ENCODE measurements around the gene POC5. TPM values are rescaled to one million over a fixed set of nuclear protein-coding genes. Genes with fewer than 3 reads are reported as not detected.

POC5 gene
- total RNA-seq, 1 donor from 2014 or later, result 2.7 TPM

DNA sequence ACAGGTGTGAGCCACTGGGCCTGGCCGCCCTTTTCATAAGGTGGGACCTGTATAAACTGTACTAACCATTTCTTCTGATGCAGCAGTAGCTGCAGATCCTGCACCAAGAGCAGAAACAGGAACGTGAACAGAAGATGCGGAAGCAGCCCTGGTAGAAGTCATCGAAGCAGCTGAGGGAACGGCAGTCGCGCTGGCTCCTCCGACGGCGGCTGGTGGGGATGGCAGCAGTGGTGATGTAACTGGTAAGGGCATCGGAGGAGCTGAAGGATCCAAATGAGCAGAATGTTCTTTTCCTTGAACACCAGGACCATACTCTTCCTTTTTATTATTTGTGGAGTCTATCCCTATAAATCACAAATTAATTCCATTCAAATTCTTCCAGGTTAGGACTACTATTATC, 32.1 kb downstream of the POC5 start:
- intact Hi-C loops (cut with micrococcal nuclease), result loop anchor here (10.0 kb wide), 1 partner anchor 450 kb away; the partner anchor contains the start of gene ANKRD31
- no peak for DNase-seq
- H3K36me3 ChIP-seq, result peaks cover 43% of the 10 kb centered on the region

DNA sequence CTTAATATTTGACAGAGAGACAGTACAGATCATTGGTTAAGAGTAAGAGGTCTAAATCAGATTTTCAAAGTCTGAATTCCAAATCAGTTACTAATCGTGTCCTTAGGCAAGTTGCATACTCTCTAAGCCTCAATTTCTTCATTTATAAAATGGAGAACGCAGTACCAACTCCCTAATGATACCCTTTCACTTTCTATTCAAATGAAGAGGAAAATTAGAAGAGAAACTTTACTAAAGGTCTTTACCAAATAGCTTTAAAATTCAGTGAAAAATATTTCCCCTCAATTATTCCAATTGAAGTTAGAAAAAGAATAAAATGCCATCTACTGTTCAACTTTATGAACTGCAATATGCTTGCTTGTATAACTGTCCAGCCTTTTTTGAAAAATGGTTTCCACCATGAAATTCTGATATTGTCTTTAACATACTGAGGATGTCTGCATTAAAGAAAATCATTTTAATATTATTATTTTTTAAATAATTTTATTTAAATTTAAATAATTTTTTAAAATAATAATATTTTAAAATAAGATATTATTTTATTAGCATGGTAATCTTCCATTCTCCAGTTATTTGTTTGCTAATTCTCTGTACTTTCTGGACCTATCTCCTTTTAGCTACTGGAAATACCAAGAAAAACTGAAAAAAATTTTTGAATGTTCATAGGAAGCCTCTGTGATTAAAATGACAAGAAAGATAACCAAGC, 36.0 kb downstream of the POC5 start:
- no peak for DNase-seq
- no peaks in the 10 kb centered on the region for H3K4me1 ChIP-seq
- TF ChIP-seq, protein P1, sequence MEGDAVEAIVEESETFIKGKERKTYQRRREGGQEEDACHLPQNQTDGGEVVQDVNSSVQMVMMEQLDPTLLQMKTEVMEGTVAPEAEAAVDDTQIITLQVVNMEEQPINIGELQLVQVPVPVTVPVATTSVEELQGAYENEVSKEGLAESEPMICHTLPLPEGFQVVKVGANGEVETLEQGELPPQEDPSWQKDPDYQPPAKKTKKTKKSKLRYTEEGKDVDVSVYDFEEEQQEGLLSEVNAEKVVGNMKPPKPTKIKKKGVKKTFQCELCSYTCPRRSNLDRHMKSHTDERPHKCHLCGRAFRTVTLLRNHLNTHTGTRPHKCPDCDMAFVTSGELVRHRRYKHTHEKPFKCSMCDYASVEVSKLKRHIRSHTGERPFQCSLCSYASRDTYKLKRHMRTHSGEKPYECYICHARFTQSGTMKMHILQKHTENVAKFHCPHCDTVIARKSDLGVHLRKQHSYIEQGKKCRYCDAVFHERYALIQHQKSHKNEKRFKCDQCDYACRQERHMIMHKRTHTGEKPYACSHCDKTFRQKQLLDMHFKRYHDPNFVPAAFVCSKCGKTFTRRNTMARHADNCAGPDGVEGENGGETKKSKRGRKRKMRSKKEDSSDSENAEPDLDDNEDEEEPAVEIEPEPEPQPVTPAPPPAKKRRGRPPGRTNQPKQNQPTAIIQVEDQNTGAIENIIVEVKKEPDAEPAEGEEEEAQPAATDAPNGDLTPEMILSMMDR (IDR thresholded peaks at IDR 0.05; ENCODE audit: borderline replicate concordance), result peak; percentile 84
- H3K27ac ChIP-seq (replicated peaks), result no peak overlapping the region
- H3K36me3 ChIP-seq, result peaks cover 12% of the 10 kb centered on the region
- no peak overlapping the region for H3K4me3 ChIP-seq
- no peaks in the 10 kb centered on the region for H3K9me3 ChIP-seq (replicated peaks)
- intact Hi-C loops (cut with micrococcal nuclease), result loop anchor here (10.0 kb wide), 1 partner anchor 446 kb away; the partner anchor contains the start of gene ANKRD31
- H3K27me3 ChIP-seq (ENCODE audit: low read depth), result no peaks in the 10 kb centered on the region

More for the DNA sequence above, 32.1 kb downstream of the POC5 start:
- Histone ChIP-seq H3K27me3 (ENCODE audit: low read depth) (no peaks in the 10 kb centered on the region), H3K4me3 (no peak overlapping the region), H3K27ac (replicated peaks) (no peak overlapping the region), H3K4me1 (no peaks in the 10 kb centered on the region), H3K9me3 (replicated peaks) (no peaks in the 10 kb centered on the region)
- TF ChIP-seq, protein P1 (IDR thresholded peaks at IDR 0.05; ENCODE audit: borderline replicate concordance), result no peak

DNA sequence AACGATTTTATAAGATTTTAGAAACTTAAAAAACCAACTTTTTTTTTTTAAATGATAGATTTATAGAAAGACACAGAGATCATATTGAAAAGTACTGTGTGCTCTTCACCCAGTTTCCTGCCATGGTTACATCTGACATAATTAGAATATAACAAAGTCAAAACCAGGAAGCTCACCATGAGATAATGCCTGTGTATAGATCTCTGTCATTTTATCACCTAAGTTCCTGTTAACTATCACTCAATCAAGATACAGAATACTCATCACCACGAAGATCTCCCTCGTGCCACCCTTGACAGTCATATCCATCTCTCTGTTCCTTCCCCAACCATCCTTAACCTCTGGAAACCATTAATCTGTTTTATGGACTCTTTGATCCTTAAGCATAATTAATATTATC, 39.1 kb downstream of the POC5 start:
- H3K36me3 ChIP-seq, result peaks cover 10% of the 10 kb centered on the region
- no peaks in the 10 kb centered on the region for H3K27me3 ChIP-seq (ENCODE audit: low read depth)
- H3K9me3 ChIP-seq (replicated peaks), result no peaks in the 10 kb centered on the region
- TF ChIP-seq, protein P1 (IDR thresholded peaks at IDR 0.05; ENCODE audit: borderline replicate concordance), result no peak
- no peak overlapping the region for H3K27ac ChIP-seq (replicated peaks)
- no peak for DNase-seq
- intact Hi-C loops (cut with micrococcal nuclease), result no loop called here
- H3K4me1 ChIP-seq, result no peaks in the 10 kb centered on the region
- H3K4me3 ChIP-seq, result no peak overlapping the region

DNA sequence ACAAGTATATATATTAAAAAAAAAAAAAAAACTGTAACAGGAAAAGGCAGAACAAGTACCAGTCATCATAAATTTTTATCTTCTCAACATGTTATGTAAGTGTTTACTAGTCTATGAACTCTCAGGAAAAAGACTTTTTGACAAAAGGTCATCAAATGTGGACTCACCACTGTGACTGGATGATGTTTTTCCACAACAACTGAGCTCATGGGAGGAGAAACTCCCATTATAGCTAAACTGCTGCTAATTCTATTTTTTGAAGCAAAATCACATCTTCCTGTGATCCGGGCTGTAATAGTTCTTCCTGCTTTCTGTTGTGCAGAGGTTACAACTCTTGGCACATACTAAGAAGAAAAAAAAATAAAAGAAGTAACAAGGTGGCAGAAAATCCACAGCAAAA, 39.6 kb downstream of the POC5 start:
- intact Hi-C loops (cut with micrococcal nuclease), result no loop called here
- Histone ChIP-seq H3K27me3 (ENCODE audit: low read depth) (no peaks in the 10 kb centered on the region), H3K4me1 (no peaks in the 10 kb centered on the region), H3K36me3 (peaks cover 15% of the 10 kb centered on the region), H3K9me3 (replicated peaks) (no peaks in the 10 kb centered on the region), H3K4me3 (no peak overlapping the region), H3K27ac (replicated peaks) (no peak overlapping the region)
- TF ChIP-seq, protein P1 (IDR thresholded peaks at IDR 0.05; ENCODE audit: borderline replicate concordance), result no peak
- no peak for DNase-seq

DNA sequence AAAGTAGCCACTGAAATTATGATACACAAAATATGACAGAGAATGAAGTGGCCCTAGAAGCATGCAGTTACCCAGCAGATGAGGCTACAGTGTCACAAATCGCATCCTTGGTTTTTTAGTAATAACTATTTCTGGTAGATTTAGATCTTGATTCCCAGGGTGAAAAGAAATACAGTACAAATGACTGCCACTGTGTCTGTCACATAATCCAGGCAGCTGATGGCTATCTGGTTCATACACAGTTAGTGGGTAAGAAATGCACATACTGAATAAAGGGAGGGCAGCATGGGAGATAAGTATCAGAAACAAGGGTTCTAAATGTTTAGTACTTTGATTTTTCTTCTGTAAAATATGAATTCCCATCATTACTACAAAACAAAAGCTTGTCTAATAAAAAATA, 41.5 kb downstream of the POC5 start:
- H3K27me3 ChIP-seq (ENCODE audit: low read depth), result no peaks in the 10 kb centered on the region
- no peaks in the 10 kb centered on the region for H3K9me3 ChIP-seq (replicated peaks)
- peaks cover 16% of the 10 kb centered on the region for H3K36me3 ChIP-seq
- TF ChIP-seq, protein P1 (IDR thresholded peaks at IDR 0.05; ENCODE audit: borderline replicate concordance), result no peak
- intact Hi-C loops (cut with micrococcal nuclease), result no loop called here
- DNase-seq, result no peak
- no peaks in the 10 kb centered on the region for H3K4me1 ChIP-seq
- H3K27ac ChIP-seq (replicated peaks), result no peak overlapping the region
- H3K4me3 ChIP-seq, result no peak overlapping the region

Measured in left ventricle myocardium inferior (tissue), 1 donor.